DMS79 treated with DMSO at 0.1 percent for 48 hours (cell line): ENCODE results near the gene PAM.
"Not testable (repeated sequence)": the region's sequence is repeated elsewhere in the genome, so short reads cannot be mapped to it uniquely, and the experiment has no call there.

ENCODE experiments used
- DNase-seq: peaks from one replicate; lab custom pipeline; 2025; lab: John Stamatoyannopoulos, UW

Gene PAM

GRCh38 chr5:102751903-102752376, 3.2 kb upstream of the PAM start:
- not testable (repeated sequence) for DNase-seq

GRCh38 chr5:102753889-102754766, 977 bp upstream of the PAM start:
- peak; percentile 32 for DNase-seq

GRCh38 chr5:102755686-102756371, 724 bp downstream of the PAM start:
- peak; percentile 58 for DNase-seq

- DNase-seq: no peak
These were observed 3.5 kb downstream of the PAM start for GRCh38 chr5:102758576-102758975.

GRCh38 chr5:102759289-102759688, 4.2 kb downstream of the PAM start:
- DNase-seq: no peak

GRCh38 chr5:102759700-102760099, 4.6 kb downstream of the PAM start:
- DNase-seq: peak; percentile 9

GRCh38 chr5:102760815-102761214, 5.7 kb downstream of the PAM start:
- DNase-seq: peak; percentile 56

GRCh38 chr5:102762095-102762534, 7.0 kb downstream of the PAM start:
- peak; percentile 62 for DNase-seq

- peak; percentile 62 for DNase-seq
These were observed 7.6 kb downstream of the PAM start for GRCh38 chr5:102762562-102763227.

GRCh38 chr5:102763734-102764133, 8.6 kb downstream of the PAM start:
- no peak for DNase-seq

GRCh38 chr5:102764381-102765004, 9.4 kb downstream of the PAM start:
- no peak for DNase-seq

- no peak for DNase-seq
These were observed 10.2 kb downstream of the PAM start for GRCh38 chr5:102765350-102765749.

- no peak for DNase-seq
These were observed 11.4 kb downstream of the PAM start for GRCh38 chr5:102766295-102767090.

GRCh38 chr5:102767862-102768261, 12.8 kb downstream of the PAM start:
- DNase-seq: no peak

- DNase-seq: no peak
These were observed 15.7 kb downstream of the PAM start for GRCh38 chr5:102770803-102771202.

GRCh38 chr5:102771435-102771834, 16.3 kb downstream of the PAM start:
- no peak for DNase-seq

- DNase-seq: no peak
These were observed 17.2 kb downstream of the PAM start for GRCh38 chr5:102772273-102772672.

- DNase-seq: no peak
These were observed 18.0 kb downstream of the PAM start for GRCh38 chr5:102773133-102773532.

- DNase-seq: not testable (repeated sequence)
These were observed 20.7 kb downstream of the PAM start for GRCh38 chr5:102775756-102776155.

- no peak for DNase-seq
These were observed 22.0 kb downstream of the PAM start for GRCh38 chr5:102777099-102777498.

GRCh38 chr5:102778478-102778877, 23.4 kb downstream of the PAM start:
- no peak for DNase-seq
